Heart right ventricle (tissue), 16 donors: ENCODE measurements around the gene ZNF112. TPM values are rescaled to one million over a fixed set of nuclear protein-coding genes. Genes with fewer than 3 reads are reported as not detected.

ENCODE experiments used
- ATAC-seq, 8 donors: fragments of 200-7000 bp; cut with Tn5 transposase; one replicate each; pipeline ENCODE4 v1.9.1; 2020; ENCODE audit warnings: mild to moderate bottlenecking in 8 of 8, moderate library complexity in 8 of 8, moderate number of reproducible peaks in 1 of 8
- DNase-seq, 2 donors: peaks; one replicate each; pipeline ENCODE4 v3.0.0-alpha.2; 2020
- H3K27ac ChIP-seq, 10 donors: fragments of 200-600 bp; sonication (generic) in 2 of 10; one replicate each; pipeline versions ENCODE4 v1.5.0 to v1.8.0; 2020 to 2022; ENCODE audit warnings: mild to moderate bottlenecking in 3 of 10
- H3K27me3 ChIP-seq, 7 donors: fragments of 200-600 bp; one replicate each; pipeline ENCODE4 v1.8.0; 2021 to 2022; ENCODE audit warnings: mild to moderate bottlenecking in 2 of 7
- H3K36me3 ChIP-seq, 9 donors: fragments of 200-600 bp; sonication (generic) in 1 of 9; one replicate each; pipeline versions ENCODE4 v1.5.0 to v1.8.0; 2020 to 2022; ENCODE audit warnings: mild to moderate bottlenecking in 2 of 9
- H3K4me1 ChIP-seq, 9 donors: fragments of 200-600 bp; sonication (generic) in 1 of 9; one replicate each; pipeline versions ENCODE4 v1.5.0 to v1.8.0; 2020 to 2022; ENCODE audit warnings: mild to moderate bottlenecking in 4 of 9
- H3K4me3 ChIP-seq, 10 donors: fragments of 200-600 bp; sonication (generic) in 2 of 10; one replicate each; pipeline versions ENCODE4 v1.5.0 to v1.8.0; 2020 to 2022; ENCODE audit warnings: mild to moderate bottlenecking in 7 of 10, moderate library complexity in 2 of 10
- H3K9me3 ChIP-seq, 11 donors: fragments of 200-600 bp in 10 of 11; sonication (generic) in 2 of 11; one replicate each; pipeline versions ENCODE4 v1.5.0 to v1.8.0; 2013 to 2022; ENCODE audit warnings: mild to moderate bottlenecking in 2 of 11, control low read depth in 1 of 11, moderate library complexity in 1 of 11
- CTCF ChIP-seq, 9 donors: fragments of 200-600 bp; sonication (generic) in 2 of 9; IDR thresholded peaks; one replicate each; pipeline versions ENCODE4 v1.5.0 to v1.8.0; 2021 to 2022; ENCODE audit warnings: antibody characterized with exemption in 9 of 9, mild to moderate bottlenecking in 5 of 9, moderate library complexity in 1 of 9
- WGBS, 2 donors: extraction: QIAGEN DNeasy Blood & Tissue Kit; methylation state at CpG; one replicate each; pipeline ENCODE4 v1.1.7; 2013; ENCODE audit warnings: inconsistent platforms in 1 of 2; 5-methylcytosine and 5-hydroxymethylcytosine counted together
- intact Hi-C, 10 donors: fragments of 100-400 bp; cut with DNase I; formaldehyde crosslinking; loops; one replicate each; pipeline versions ENCODE4 v1.11.1 to v1.14.2; 2022
- polyA plus RNA-seq, 2 donors: library from polyadenylated mRNA; stranded (reverse); fragments of 200-250 nt; gene quantifications; one replicate each; pipeline ENCODE4 v1.2.3, GENCODE V29; 2013
- total RNA-seq, 10 donors: library from RNA; stranded (reverse); fragmentation: NEBNext Ultra II Directional in 3 of 10; extraction: Animal tissue kit (Norgen Biotek cat#: 25700) in 3 of 10; gene quantifications; one replicate each; pipeline versions ENCODE4 v1.2.1 to v1.2.4, GENCODE V29; 2021 to 2023
- donor health status: Arrhythmogenic right ventricular cardiomyopathy.
- donor health status: ischemic (EF 13 %, LVEDD 7.1; RV severe dilation, severe dysfunction).
- donor health status: healthy with polysubstance abuse.
- donor health status: DM: no; HTN: yes; CAD: no.
- donor health status: DM: no; HTN: no; CAD: no.
- donor health status: ischemic (EF 25% LVEDD 6.9; RV normal size, moderate dysfunction).
- donor health status: ischemic (EF 25% LVEDD 5.7; RV mildly dilated, moderate dysfunction).
- donor health status: healthy.
- donor health status: DM: yes; HTN: yes; CAD: no.
- donor health status: Ischemic cardiomyopathy.
- donor health status: ischemic (EF 35%, LVEDD 5.7; RV mildly dilated, moderate dysfunction).
- donor health status: nonischemic (EF 11% LVEDD 7.7; RV severe dilation, severe dysfunction).
- donor health status: DM: yes; HTN: yes; CAD: no.
- donor health status: PGD.
- donor health status: ischemic (EF 29% LVEDD 5.4; RV normal size, mild dysfunction).
- donor health status: nonischemic (EF 23%, LVEDD 6.1; RV moderate dilation, normal function).

Gene ZNF112
- total and polyA plus RNA-seq, 12 donors, result 1.5 to 6.4 (median 4.6) TPM

DNA sequence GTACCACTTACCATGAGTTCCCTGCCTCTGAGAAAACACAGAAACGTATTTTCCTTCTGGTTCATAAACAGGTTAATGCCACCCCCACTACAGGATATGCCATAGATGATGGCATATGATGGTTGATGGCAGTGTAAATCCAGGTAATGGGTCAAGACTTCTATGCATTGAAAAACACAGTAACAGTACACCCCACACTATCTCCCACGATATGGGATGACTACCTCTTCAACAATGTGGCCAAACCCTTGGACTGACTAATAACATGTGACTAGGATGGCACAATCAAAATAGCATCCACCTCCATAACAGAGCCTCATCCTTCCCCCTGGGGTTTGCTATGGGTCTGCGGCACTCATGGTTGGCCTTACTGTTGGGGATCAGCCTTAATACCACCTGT is 73.6 kb downstream of the ZNF112 start:
- Histone ChIP-seq H3K9me3 (peaks cover 0 to 100% (median 42%) of the 10 kb centered on the region in 11 donors), H3K4me3 (no peak overlapping the region), H3K27ac (no peak overlapping the region), H3K27me3 (no peaks in the 10 kb centered on the region), H3K36me3 (peaks cover 0 to 35% (median 14%) of the 10 kb centered on the region in 9 donors), H3K4me1 (no peaks in the 10 kb centered on the region)
- ATAC-seq, result no peak
- no peak for TF ChIP-seq CTCF (IDR thresholded peaks at IDR 0.05)
- DNase-seq, result no peak
- intact Hi-C loops, result no loop called here
- 94 to 96% methylated on average over 3 of the region's 3 CpGs for WGBS, 2 donors

GRCh38 chr19:44280916-44281315 is 75.6 kb downstream of the ZNF112 start:
- 92 to 95% methylated on average over 10 of the region's 10 CpGs for WGBS, 2 donors
- no peak for ATAC-seq
- H3K27me3 ChIP-seq, result no peaks in the 10 kb centered on the region
- no peak for DNase-seq
- H3K4me3 ChIP-seq, result no peak overlapping the region
- peaks cover 0 to 24% (median 0%) of the 10 kb centered on the region in 9 donors for H3K36me3 ChIP-seq
- TF ChIP-seq CTCF (IDR thresholded peaks at IDR 0.05), result no peak
- peaks cover 0 to 100% (median 30%) of the 10 kb centered on the region in 11 donors for H3K9me3 ChIP-seq
- intact Hi-C loops, result no loop called here
- no peak overlapping the region for H3K27ac ChIP-seq
- no peaks in the 10 kb centered on the region for H3K4me1 ChIP-seq

DNA sequence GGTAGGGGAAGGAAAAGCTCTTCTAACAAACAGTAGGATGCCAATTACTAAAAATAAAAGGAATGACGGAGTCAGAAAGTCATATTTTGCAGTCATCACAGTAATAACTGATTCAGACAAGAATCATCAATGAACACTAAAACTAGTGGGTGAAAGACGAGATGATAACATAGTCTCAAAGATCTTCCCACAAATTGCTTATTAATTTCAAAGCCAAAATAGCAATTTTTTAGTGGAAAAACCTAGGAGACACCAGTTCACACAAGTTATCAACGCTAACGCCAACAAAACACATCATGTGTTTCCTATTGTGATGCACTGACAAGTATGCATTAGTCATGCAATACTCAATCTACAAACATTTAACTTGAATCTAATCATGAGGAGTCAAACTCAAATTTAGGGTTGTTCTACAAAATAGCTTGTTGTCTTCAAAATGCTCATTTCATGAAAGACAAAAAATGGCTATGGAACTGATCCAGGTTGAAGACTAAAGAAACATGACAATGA is 78.2 kb downstream of the ZNF112 start:
- no peak for TF ChIP-seq CTCF (IDR thresholded peaks at IDR 0.05)
- Histone ChIP-seq H3K27ac (no peak overlapping the region), H3K36me3 (peaks cover 0 to 38% (median 16%) of the 10 kb centered on the region in 9 donors), H3K4me1 (no peaks in the 10 kb centered on the region), H3K9me3 (peaks cover 0 to 100% (median 32%) of the 10 kb centered on the region in 11 donors), H3K27me3 (no peaks in the 10 kb centered on the region), H3K4me3 (no peak overlapping the region)
- ATAC-seq, result no peak
- no peak for DNase-seq
- 91 to 98% methylated on average over 4 of the region's 4 CpGs for WGBS, 2 donors
- intact Hi-C loops, result no loop called here

DNA sequence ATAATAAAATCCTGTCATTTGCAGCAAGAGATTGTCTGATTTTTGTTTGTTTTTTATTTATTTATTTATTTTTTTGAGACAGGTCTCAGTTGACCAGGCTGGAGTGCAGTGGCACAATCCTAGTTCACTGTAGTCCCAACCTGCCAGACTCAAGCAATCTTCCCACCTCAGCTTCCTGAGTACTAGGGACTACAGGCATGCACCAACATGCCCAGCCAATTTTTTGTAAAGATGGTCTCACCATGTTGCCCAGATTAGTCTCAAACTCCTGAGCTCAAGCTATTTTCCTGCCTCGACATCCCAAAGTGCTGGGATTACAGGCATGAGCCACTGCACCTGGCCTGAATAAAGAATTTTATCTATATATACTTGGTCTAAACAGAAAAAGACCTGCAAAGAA is 79.1 kb downstream of the ZNF112 start:
- DNase-seq, result no peak
- intact Hi-C loops, result no loop called here
- no peak for ATAC-seq
- Histone ChIP-seq H3K36me3 (peaks cover 0 to 39% (median 18%) of the 10 kb centered on the region in 9 donors), H3K4me3 (no peak overlapping the region), H3K27me3 (no peaks in the 10 kb centered on the region), H3K4me1 (no peaks in the 10 kb centered on the region), H3K9me3 (peaks cover 0 to 99% (median 36%) of the 10 kb centered on the region in 11 donors), H3K27ac (no peak overlapping the region)
- 96 to 98% methylated on average over 1 of the region's 1 CpG for WGBS, 2 donors
- no peak for TF ChIP-seq CTCF (IDR thresholded peaks at IDR 0.05)

Other genes with a start within 250 kb of the ZNF112 start
- 1 to 10 TPM; 2.3 to 5.0 (median 3.2) TPM for gene ZNF225, start 243.3 kb downstream of the ZNF112 start, total RNA-seq
- gene ZNF225, start 243.3 kb downstream of the ZNF112 start, polyA plus RNA-seq, result 1 to 10 TPM; 1.2 to 2.0 TPM
- 10 to 100 TPM in 3 of 10 donors, 1 to 10 TPM in 7; 8.0 to 13.4 (median 9.0) TPM for gene ZNF234, start 215.1 kb downstream of the ZNF112 start, total RNA-seq
- 1 to 10 TPM; 2.2 to 6.4 TPM for gene ZNF234, start 215.1 kb downstream of the ZNF112 start, polyA plus RNA-seq
- gene ZNF226, start 191.6 kb downstream of the ZNF112 start, total RNA-seq, result 10 to 100 TPM; 17.0 to 30.6 (median 22.6) TPM
- 10 to 100 TPM; 14.6 to 15.8 TPM for gene ZNF226, start 191.6 kb downstream of the ZNF112 start, polyA plus RNA-seq
- gene ZNF227, start 144.1 kb downstream of the ZNF112 start, total RNA-seq, result 10 to 100 TPM; 10.6 to 18.1 (median 12.6) TPM
- gene ZNF227, start 144.1 kb downstream of the ZNF112 start, polyA plus RNA-seq, result 1 to 10 TPM; 4.0 to 4.5 TPM
- 10 to 100 TPM in 1 of 10 donors, 1 to 10 TPM in 9; 4.9 to 10.2 (median 6.8) TPM for gene ZNF233, start 96.8 kb downstream of the ZNF112 start, total RNA-seq
- gene ZNF233, start 96.8 kb downstream of the ZNF112 start, polyA plus RNA-seq, result 1 to 10 TPM in 1 of 2 donors, under 1 TPM in 1; 0.67 to 6.0 TPM
- 1 to 10 TPM; 2.4 to 5.1 (median 3.6) TPM for gene ZNF235, start 51.7 kb downstream of the ZNF112 start, total RNA-seq
- gene ZNF235, start 51.7 kb downstream of the ZNF112 start, polyA plus RNA-seq, result 1 to 10 TPM; 1.2 to 6.4 TPM
- gene ZNF285, start 44.9 kb upstream of the ZNF112 start, total RNA-seq, result 1 to 10 TPM; 3.3 to 5.0 (median 3.8) TPM
- 1 to 10 TPM; 2.0 to 4.5 TPM for gene ZNF285, start 44.9 kb upstream of the ZNF112 start, polyA plus RNA-seq
- 10 to 100 TPM in 1 of 10 donors, 1 to 10 TPM in 9; 5.4 to 11.4 (median 6.9) TPM for gene ZNF229, start 91.8 kb upstream of the ZNF112 start, total RNA-seq
- gene ZNF229, start 91.8 kb upstream of the ZNF112 start, polyA plus RNA-seq, result 1 to 10 TPM; 2.4 to 2.6 TPM
- 1 to 10 TPM; 3.2 to 6.7 (median 4.6) TPM for gene ZNF180, start 143.8 kb upstream of the ZNF112 start, total RNA-seq
- 1 to 10 TPM; 1.7 to 4.5 TPM for gene ZNF180, start 143.8 kb upstream of the ZNF112 start, polyA plus RNA-seq
- not detected for gene CEACAM20, start 173.0 kb upstream of the ZNF112 start, total RNA-seq
- gene CEACAM20, start 173.0 kb upstream of the ZNF112 start, polyA plus RNA-seq, result not detected